Immature natural killer cell (primary cell): ENCODE measurements around the gene TPST1. TPM values are rescaled to one million over a fixed set of nuclear protein-coding genes. Genes with fewer than 3 reads are reported as not detected.
A peak's percentile ranks its signal among the peaks of the same experiment; 100 is the strongest.
"Not testable (repeated sequence)": the region's sequence is repeated elsewhere in the genome, so short reads cannot be mapped to it uniquely, and the experiment has no call there.

Source experiments
- DNase-seq, 3 donors: peaks; one replicate each; pipeline ENCODE4 v3.0.0; 2022; ENCODE audit warnings: mixed read lengths in 1 of 3
- H3K27ac Mint-ChIP-seq, 6 donors: one replicate each; pipeline ENCODE4 v1.8.0; 2020; ENCODE audit warnings: mixed read lengths in 6 of 6, mild to moderate bottlenecking in 5 of 6, inconsistent platforms in 4 of 6, moderate library complexity in 3 of 6
- H3K27me3 Mint-ChIP-seq, 3 donors: one replicate each; pipeline ENCODE4 v1.8.0; 2020 to 2021; ENCODE audit warnings: low read depth in 3 of 3, mild to moderate bottlenecking in 3 of 3, mixed read lengths in 3 of 3, moderate library complexity in 3 of 3, inconsistent platforms in 1 of 3
- H3K36me3 Mint-ChIP-seq, 3 donors: one replicate each; pipeline ENCODE4 v1.8.0; 2020; ENCODE audit warnings: mixed read lengths in 3 of 3, inconsistent platforms in 2 of 3, mild to moderate bottlenecking in 2 of 3
- H3K4me1 Mint-ChIP-seq, 2 donors: one replicate each; pipeline ENCODE4 v1.8.0; 2020; ENCODE audit warnings: inconsistent platforms in 2 of 2, mild to moderate bottlenecking in 2 of 2, mixed read lengths in 2 of 2, moderate library complexity in 1 of 2
- H3K4me3 Mint-ChIP-seq, 5 donors: one replicate each; pipeline ENCODE4 v1.8.0; 2020; ENCODE audit warnings: mild to moderate bottlenecking in 5 of 5, mixed read lengths in 5 of 5, inconsistent platforms in 3 of 5, moderate library complexity in 3 of 5
- H3K9me3 Mint-ChIP-seq, 6 donors: one replicate each; pipeline ENCODE4 v1.8.0; 2020; ENCODE audit warnings: mild to moderate bottlenecking in 6 of 6, mixed read lengths in 6 of 6, inconsistent platforms in 4 of 6, moderate library complexity in 3 of 6
- polyA plus RNA-seq, 3 donors: library from polyadenylated mRNA; unstranded; fragments of 300-500 nt; fragmentation: Illumina TruSeq; gene quantifications; one replicate each; pipeline ENCODE4 v1.2.3, GENCODE V29; 2021

The TPST1 gene
- polyA plus RNA-seq, 3 donors from 2014 or later = 2.4 to 3.9 (median 3.2) TPM

DNA sequence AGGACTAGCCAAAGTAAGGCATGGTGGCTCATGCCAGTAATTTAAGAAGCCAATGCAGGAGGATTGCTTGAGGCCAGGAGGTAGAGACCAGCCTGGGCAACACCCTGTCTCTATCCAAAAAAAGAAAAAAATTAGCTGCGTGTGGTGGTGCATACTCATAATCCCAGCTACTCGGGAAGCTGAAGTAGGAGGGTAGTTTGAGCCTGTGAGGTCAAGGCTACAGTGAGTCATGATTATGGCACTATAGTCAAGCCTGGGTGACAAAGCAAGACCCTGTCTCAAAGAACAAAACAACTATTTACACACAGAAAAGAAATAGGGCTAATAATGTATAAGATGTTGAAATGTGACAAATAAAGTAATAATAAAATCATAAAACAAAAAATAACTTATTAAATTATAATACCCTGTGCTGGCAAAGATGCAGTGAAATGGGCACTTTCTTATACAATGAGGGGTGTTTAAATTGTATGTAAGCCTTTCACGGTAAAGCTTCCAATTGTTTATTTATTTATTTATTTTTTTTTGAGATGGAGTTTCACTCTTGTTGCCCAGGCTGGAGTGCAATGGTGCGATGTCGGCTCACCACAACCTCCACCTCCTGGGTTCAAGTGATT, 175.2 kb downstream of the TPST1 start:
- no peaks in the 10 kb centered on the region for H3K27me3 Mint-ChIP-seq
- no peak overlapping the region for H3K27ac Mint-ChIP-seq
- H3K4me1 Mint-ChIP-seq = peaks cover 0 to 2% of the 10 kb centered on the region in 2 donors
- no peak for DNase-seq
- no peaks in the 10 kb centered on the region for H3K9me3 Mint-ChIP-seq
- peaks cover 21 to 39% (median 24%) of the 10 kb centered on the region in 3 donors for H3K36me3 Mint-ChIP-seq
- H3K4me3 Mint-ChIP-seq = no peak overlapping the region

DNA sequence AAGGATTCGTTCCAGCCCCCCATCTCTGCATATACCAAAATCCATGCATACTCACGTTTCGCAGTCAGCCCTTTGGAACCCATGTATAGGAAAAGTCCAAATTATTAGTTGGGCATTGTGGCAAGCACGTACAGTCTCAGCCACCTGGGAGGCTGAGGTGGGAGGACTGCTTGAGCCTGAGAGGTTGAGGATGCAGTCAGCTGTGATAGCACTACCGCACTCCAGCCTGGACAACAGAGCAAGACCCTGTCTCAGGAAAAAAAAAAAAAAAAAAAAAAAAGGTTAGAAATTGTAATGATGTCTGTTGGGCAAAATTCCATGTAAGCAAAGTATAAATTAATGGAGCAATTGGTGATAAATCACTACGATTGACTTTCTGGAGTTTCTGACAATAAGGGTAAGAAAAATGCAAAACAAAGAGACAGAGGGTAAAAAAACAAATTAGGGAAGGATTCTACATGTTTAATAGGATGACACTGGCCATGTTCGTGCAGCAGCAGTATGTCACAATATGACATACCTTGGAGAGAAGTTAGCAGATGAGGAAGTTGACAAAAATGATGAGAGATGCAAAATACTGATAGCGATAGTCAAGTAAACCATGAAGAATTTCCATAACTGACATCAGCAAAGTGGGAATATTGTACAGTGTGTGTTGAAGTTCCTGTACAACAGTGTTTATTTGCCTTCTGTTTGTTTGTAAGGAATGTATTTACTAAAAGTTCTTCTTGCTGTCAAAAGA, 177.2 kb downstream of the TPST1 start:
- H3K4me1 Mint-ChIP-seq, H3K4me3 Mint-ChIP-seq, H3K9me3 Mint-ChIP-seq, H3K27ac Mint-ChIP-seq, H3K27me3 Mint-ChIP-seq, DNase-seq: not testable (repeated sequence)
- H3K36me3 Mint-ChIP-seq = peaks cover 17 to 31% (median 21%) of the 10 kb centered on the region in 3 donors

DNA sequence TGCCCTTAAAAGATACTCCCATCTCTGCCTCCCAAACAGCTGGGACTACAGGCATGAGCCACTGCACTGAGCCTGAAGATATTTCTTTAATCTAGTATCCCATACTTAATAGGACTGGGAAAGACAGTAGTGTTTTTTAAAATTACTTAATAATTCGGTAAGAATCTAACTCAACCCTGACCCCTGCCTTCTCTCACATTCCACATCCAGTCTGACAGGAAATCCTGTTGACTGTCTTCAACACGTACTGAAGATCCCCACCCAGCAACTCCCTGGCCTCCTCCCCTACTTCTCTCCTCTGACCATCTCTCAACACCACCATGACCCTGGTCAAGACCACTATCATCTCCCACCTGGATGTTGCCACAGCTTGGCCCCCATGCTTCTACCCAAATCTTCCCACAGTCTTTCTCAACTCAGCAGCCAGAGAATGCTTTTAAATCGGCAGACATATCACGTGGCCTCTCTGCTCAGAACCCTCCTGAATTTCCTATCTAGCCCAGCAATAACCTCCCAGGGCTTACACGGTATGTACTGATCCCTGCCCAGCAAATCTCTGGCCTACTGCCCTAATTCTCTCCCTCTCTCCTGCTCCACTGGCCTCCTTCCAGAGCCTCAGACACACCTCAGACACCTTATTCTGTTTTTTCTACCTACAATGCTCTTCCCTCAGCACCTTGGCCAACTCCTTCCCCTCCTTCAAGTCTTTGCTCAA, 180.2 kb downstream of the TPST1 start:
- not testable (repeated sequence) for DNase-seq, H3K4me3 Mint-ChIP-seq, H3K9me3 Mint-ChIP-seq

DNA sequence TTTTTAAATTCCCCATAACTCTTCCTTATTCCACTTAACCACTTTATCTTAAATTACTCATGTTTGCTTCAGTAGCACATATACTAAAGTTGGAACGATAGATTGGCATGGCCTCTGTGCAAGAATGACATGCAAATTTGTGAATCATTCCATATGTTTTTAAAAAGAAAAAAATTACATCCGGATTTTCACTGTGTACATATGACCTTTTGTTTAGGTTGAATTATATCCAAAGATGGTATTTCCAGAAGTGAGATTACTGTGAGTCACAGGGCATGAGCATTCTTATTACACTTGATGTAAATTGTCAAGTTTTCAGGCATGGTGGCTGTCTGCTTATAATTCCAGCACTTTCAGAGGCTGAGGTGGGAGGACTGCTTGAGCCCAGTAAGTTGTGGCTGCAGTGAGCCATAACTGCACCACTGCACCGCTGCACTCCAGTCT, 190.0 kb downstream of the TPST1 start:
- not testable (repeated sequence) for H3K27ac Mint-ChIP-seq, H3K9me3 Mint-ChIP-seq, H3K27me3 Mint-ChIP-seq, DNase-seq, H3K4me1 Mint-ChIP-seq, H3K4me3 Mint-ChIP-seq
- peaks cover 9 to 19% (median 14%) of the 10 kb centered on the region in 3 donors for H3K36me3 Mint-ChIP-seq

More for the DNA sequence above, 180.2 kb downstream of the TPST1 start:
- Mint-ChIP-seq H3K27ac (peak overlapping the region in 2 of 6 donors; percentile 6 to 56), H3K36me3 (peaks cover 0 to 15% (median 9%) of the 10 kb centered on the region in 3 donors)
- H3K4me1 Mint-ChIP-seq, H3K27me3 Mint-ChIP-seq: not testable (repeated sequence)

DNA sequence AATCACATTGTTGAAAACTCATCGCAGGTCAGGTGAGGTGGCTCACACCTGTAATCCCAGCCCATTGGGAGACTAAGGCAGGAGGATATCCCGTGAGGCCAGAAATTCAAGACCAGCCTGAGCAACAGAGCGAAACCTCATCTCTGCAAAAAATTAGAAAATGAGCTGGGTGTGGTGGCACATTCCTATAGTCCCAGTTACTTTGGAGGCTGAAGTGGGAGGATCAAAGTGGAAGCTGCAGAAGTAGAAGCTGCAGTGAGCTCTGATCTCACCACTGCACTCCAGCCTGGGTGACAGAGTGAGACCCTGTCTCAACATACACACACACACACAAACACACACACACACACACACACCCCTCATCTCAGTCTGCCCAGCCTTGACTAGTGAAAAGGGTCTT, 190.9 kb downstream of the TPST1 start:
- not testable (repeated sequence) for H3K27me3 Mint-ChIP-seq, H3K27ac Mint-ChIP-seq, H3K4me1 Mint-ChIP-seq, H3K4me3 Mint-ChIP-seq, H3K9me3 Mint-ChIP-seq, DNase-seq
- peaks cover 9 to 23% (median 17%) of the 10 kb centered on the region in 3 donors for H3K36me3 Mint-ChIP-seq

DNA sequence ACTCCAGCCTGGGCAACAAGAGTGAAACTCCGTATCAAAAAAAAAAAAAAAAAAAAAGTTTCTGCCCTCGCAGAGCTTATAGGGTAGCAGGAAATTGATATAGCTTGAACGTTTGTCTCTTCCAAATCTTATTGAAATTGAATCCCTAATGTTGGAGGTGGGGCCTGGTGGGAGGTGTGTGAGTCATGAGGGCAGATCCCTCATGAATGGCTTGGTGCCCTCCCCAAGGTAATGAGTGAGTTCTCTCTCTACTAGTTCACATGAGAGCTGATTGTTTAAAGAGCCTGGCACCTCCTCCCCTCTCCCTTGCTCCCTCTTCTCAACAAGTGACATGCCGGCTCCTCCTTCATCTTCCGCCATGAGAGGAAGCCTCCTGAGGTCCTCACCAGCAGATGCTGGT, 193.7 kb downstream of the TPST1 start:
- H3K4me3 Mint-ChIP-seq, DNase-seq, H3K9me3 Mint-ChIP-seq, H3K4me1 Mint-ChIP-seq, H3K27me3 Mint-ChIP-seq: not testable (repeated sequence)
- H3K27ac Mint-ChIP-seq = peak overlapping the region in 1 of 6 donors; percentile 40
- peaks cover 16 to 35% (median 33%) of the 10 kb centered on the region in 3 donors for H3K36me3 Mint-ChIP-seq

DNA sequence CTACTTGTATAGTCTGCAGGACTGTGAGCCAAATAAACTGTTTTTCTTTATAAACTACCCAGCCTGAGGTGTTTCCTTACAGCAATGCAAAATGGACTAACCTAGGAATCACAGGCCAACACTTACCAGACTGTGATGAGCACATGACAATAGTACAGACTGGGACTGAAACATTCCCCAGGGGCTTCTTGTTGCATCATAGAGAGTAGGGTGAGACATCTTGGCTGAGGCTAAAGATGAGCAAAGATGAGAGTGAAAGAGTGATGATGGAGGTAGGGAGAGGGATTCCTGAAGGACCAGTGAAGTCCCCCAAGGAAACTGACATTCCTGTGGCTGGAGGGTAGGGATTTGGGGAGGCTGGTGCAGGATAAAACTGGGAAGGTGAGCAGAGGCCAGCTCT, 194.4 kb downstream of the TPST1 start:
- H3K27ac Mint-ChIP-seq = peak overlapping the region in 1 of 6 donors; percentile 57
- no peaks in the 10 kb centered on the region for H3K27me3 Mint-ChIP-seq
- H3K36me3 Mint-ChIP-seq = peaks cover 16 to 41% (median 33%) of the 10 kb centered on the region in 3 donors
- H3K4me1 Mint-ChIP-seq = no peaks in the 10 kb centered on the region
- no peak for DNase-seq
- no peak overlapping the region for H3K4me3 Mint-ChIP-seq
- H3K9me3 Mint-ChIP-seq = peaks cover 0 to 5% (median 3%) of the 10 kb centered on the region in 6 donors

DNA sequence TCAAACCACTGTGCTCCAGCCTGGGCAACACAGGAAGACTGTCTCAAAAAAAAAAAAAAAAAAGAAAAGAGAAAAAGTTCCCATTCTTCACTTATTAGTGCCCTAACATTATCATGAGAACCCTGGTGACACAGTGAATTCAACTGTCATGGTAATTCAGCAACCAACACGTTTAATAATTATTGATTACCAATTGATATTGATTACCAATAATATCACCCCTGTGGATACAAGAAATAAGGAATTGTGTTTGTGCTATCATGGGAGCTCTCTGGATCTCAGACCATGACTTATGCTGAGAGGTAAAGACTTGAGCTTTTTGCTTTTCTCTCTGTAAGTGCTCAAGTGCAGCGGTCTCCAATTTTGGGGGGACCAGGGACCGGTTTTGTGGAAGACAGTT, 195.3 kb downstream of the TPST1 start:
- no peak for DNase-seq
- Mint-ChIP-seq H3K9me3 (peaks cover 0 to 5% (median 3%) of the 10 kb centered on the region in 6 donors), H3K27me3 (no peaks in the 10 kb centered on the region), H3K36me3 (peaks cover 16 to 40% (median 29%) of the 10 kb centered on the region in 3 donors), H3K27ac (no peak overlapping the region), H3K4me3 (no peak overlapping the region), H3K4me1 (no peaks in the 10 kb centered on the region)

DNA sequence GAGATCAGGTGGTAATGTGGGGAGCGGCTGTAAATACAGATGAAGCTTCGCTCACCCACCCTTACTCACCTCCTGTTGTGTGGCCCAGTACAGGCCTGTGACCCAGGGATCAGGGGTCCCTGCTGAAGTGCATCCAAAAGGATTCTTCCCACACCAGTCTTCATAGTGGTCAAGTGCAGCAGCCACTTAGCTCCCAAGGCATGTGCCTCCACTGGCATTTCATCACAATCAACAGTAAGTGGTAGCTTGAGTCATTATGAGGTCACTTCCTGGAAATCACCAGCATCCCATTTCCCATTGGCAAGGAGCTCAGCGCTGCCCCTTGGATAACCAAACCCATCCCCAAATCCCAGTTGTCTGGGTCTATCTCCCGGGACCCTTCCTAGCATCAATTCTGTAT, 196.0 kb downstream of the TPST1 start:
- not testable (repeated sequence) for H3K4me3 Mint-ChIP-seq, H3K4me1 Mint-ChIP-seq, H3K27ac Mint-ChIP-seq, H3K9me3 Mint-ChIP-seq, DNase-seq, H3K27me3 Mint-ChIP-seq
- peaks cover 16 to 40% (median 33%) of the 10 kb centered on the region in 3 donors for H3K36me3 Mint-ChIP-seq

DNA sequence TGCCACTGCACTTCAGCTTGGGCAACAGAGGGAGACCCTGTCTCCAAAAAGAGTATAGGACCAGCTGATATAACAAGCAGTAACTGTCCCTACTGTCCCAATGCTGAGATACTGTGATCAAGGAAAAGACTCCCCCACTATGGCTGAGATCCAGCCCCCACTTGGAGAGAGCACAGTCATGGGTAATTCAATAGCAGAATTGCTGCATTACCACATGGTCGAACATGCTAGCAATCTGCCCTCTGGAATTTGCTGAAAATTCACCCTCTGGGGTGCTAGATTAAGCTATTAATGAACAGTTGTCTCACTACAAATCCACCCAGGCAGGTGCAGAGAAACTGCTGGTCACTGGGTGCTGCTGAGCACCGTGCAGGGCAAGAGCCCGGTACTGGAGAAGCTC, 196.8 kb downstream of the TPST1 start:
- not testable (repeated sequence) for DNase-seq, H3K27me3 Mint-ChIP-seq, H3K27ac Mint-ChIP-seq, H3K4me1 Mint-ChIP-seq, H3K4me3 Mint-ChIP-seq, H3K9me3 Mint-ChIP-seq
- peaks cover 16 to 40% (median 33%) of the 10 kb centered on the region in 3 donors for H3K36me3 Mint-ChIP-seq

DNA sequence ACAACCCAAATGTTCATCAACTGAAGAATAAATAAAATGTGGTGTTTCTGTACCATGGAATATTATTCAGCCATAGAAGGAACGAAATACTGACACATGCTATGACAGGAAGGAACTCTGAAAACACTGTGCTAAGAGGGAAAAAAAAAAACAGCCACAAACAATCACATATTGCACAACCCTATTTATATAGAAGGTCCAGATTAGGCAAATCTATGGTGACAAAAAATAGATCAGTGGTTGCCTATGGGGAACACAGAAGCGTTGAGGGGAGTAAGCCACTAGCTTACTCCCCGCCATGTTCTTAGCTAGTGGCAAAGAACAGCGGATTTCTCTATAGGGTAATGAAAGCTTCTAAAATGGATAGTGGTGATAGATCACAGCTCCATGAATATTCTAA, 198.4 kb downstream of the TPST1 start:
- no peak for DNase-seq
- Mint-ChIP-seq H3K36me3 (peaks cover 21 to 40% (median 33%) of the 10 kb centered on the region in 3 donors), H3K4me1 (no peaks in the 10 kb centered on the region), H3K27ac (no peak overlapping the region), H3K9me3 (peaks cover 0 to 5% (median 3%) of the 10 kb centered on the region in 6 donors), H3K27me3 (no peaks in the 10 kb centered on the region), H3K4me3 (no peak overlapping the region)

DNA sequence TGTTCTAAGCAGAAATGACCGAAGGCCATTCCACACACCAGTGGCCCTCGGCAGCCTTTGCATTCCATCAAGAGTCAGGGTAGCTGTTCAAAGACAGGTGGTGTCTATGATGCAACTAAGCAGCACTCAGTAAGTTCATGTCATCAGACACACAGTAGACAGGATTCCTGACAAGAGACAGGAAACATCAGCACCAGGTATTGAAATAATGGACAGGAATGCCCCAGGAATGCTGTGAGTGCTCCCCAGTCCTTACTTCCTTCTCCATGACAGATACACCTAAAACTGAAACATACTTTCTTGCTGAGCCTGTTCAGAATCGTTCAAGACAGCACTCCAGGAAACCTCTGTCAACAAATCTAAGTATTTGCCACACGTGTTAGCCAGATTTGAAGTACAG, 204.4 kb downstream of the TPST1 start:
- H3K36me3 Mint-ChIP-seq = peaks cover 3 to 7% (median 5%) of the 10 kb centered on the region in 3 donors
- DNase-seq = no peak

More for the DNA sequence above, 204.4 kb downstream of the TPST1 start:
- Mint-ChIP-seq H3K27me3 (peaks cover 2 to 6% (median 4%) of the 10 kb centered on the region in 3 donors), H3K4me1 (peaks cover 12 to 14% of the 10 kb centered on the region in 2 donors), H3K27ac (no peak overlapping the region), H3K9me3 (no peaks in the 10 kb centered on the region), H3K4me3 (no peak overlapping the region)
